Neural cell (in vitro differentiated cells): ENCODE results near the gene RABL3. TPM values are rescaled to one million over a fixed set of nuclear protein-coding genes. Genes with fewer than 3 reads are reported as not detected.

Experiments
- H2AFZ ChIP-seq: fragments of 200-600, 300-800 bp; sonication (generic), shearing (Covaris generic); 2 replicates; pipeline ENCODE4 v1.6.0; 2014; ENCODE audit warnings: low read depth, mild to moderate bottlenecking, antibody characterized with exemption, low read length, moderate library complexity
- H3F3A ChIP-seq: fragments of 200-600 bp; shearing (Covaris generic); 2 replicates; pipeline ENCODE4 v1.6.1; 2016; ENCODE audit warnings: mild to moderate bottlenecking, moderate library complexity, mixed read lengths, antibody characterized with exemption, low read length; ENCODE audit not compliant: insufficient read depth, poor library complexity, severe bottlenecking
- H3K27ac ChIP-seq: fragments of 200-600, 300-800 bp; sonication (generic), shearing (Covaris generic); 2 replicates; pipeline ENCODE4 v1.5.1; 2014; ENCODE audit warnings: mild to moderate bottlenecking, low read length, moderate library complexity
- H3K27me3 ChIP-seq: fragments of 300-800, 200-600 bp; sonication (generic), shearing (Covaris generic); 2 replicates; pipeline ENCODE4 v1.6.0; 2014; ENCODE audit warnings: mild to moderate bottlenecking, low read depth, low read length, moderate library complexity; ENCODE audit not compliant: insufficient read depth
- H3K36me3 ChIP-seq: fragments of 300-800, 200-600 bp; sonication (generic), shearing (Covaris generic); 2 replicates; pipeline ENCODE4 v1.5.1; 2014; ENCODE audit warnings: mild to moderate bottlenecking, antibody characterized with exemption, low read length, moderate library complexity; ENCODE audit not compliant: insufficient read depth
- H3K4me2 ChIP-seq: fragments of 300-800, 200-600 bp; sonication (generic), shearing (Covaris generic); 2 replicates; pipeline ENCODE4 v1.6.0; 2014; ENCODE audit warnings: mild to moderate bottlenecking, low read length
- H3K4me3 ChIP-seq: fragments of 300-800, 200-600 bp; sonication (generic), shearing (Covaris generic); 2 replicates; pipeline ENCODE4 v1.5.1; 2014; ENCODE audit warnings: mild to moderate bottlenecking, low read length, moderate library complexity
- H3K79me2 ChIP-seq: fragments of 200-600 bp; shearing (Covaris generic); replicated peaks from 2 replicates; pipeline ENCODE4 v1.6.0; 2014; ENCODE audit warnings: mild to moderate bottlenecking, low read length, moderate library complexity; ENCODE audit not compliant: insufficient read depth
- H3K9ac ChIP-seq: fragments of 300-800, 200-600 bp; sonication (generic), shearing (Covaris generic); 2 replicates; pipeline ENCODE4 v1.6.1; 2016; ENCODE audit warnings: mild to moderate bottlenecking, low read length, mixed read lengths
- H3K9me2 ChIP-seq: fragments of 200-600 bp; shearing (Covaris generic); 2 replicates; pipeline ENCODE4 v1.6.1; 2016; ENCODE audit warnings: mild to moderate bottlenecking, low read length, mixed read lengths; ENCODE audit not compliant: insufficient read depth
- H3K9me3 ChIP-seq: fragments of 200-600, 300-800 bp; sonication (generic), shearing (Covaris generic); 2 replicates; pipeline ENCODE4 v1.6.1; 2016; ENCODE audit warnings: mild to moderate bottlenecking, mixed run types, low read length, moderate library complexity, mixed read lengths
- H4K20me1 ChIP-seq: fragments of 200-600 bp; shearing (Covaris generic); 2 replicates; pipeline ENCODE4 v1.6.1; 2016; ENCODE audit warnings: mild to moderate bottlenecking, mixed run types; ENCODE audit not compliant: insufficient read depth
- CTCF ChIP-seq: fragments of 450-650 bp; IDR thresholded peaks from 2 replicates; pipeline ENCODE4 v1.5.1; 2014; ENCODE audit warnings: antibody characterized with exemption, mild to moderate bottlenecking, moderate library complexity; ENCODE audit not compliant: poor library complexity, severe bottlenecking
- EP300 ChIP-seq: fragments of 450-650 bp; conservative IDR thresholded peaks from 2 replicates; pipeline ENCODE4 v1.6.1; 2014; ENCODE audit warnings: antibody characterized with exemption, mild to moderate bottlenecking, moderate library complexity; ENCODE audit not compliant: poor library complexity, severe bottlenecking
- EZH2 ChIP-seq: fragments of 200-600, 300-800 bp; shearing (Covaris generic), sonication (generic); IDR thresholded peaks from 2 replicates; pipeline ENCODE4 v1.6.1; 2014; ENCODE audit warnings: antibody characterized with exemption, low read length, borderline replicate concordance, mild to moderate bottlenecking; ENCODE audit not compliant: insufficient read depth, poor library complexity, severe bottlenecking
- MXI1 ChIP-seq: fragments of 450-650 bp; conservative IDR thresholded peaks from 2 replicates; pipeline ENCODE4 v1.6.1; 2014; ENCODE audit warnings: antibody characterized with exemption, mild to moderate bottlenecking; ENCODE audit not compliant: poor library complexity, severe bottlenecking
- POLR2AphosphoS5 ChIP-seq: IDR thresholded peaks from 2 replicates; pipeline ENCODE4 v1.6.1; 2012
- RAD21 ChIP-seq: fragments of 450-650 bp; conservative IDR thresholded peaks from 2 replicates; pipeline ENCODE4 v1.6.1; 2014; ENCODE audit warnings: antibody characterized with exemption, mild to moderate bottlenecking, moderate library complexity
- REST ChIP-seq: IDR thresholded peaks from 2 replicates; pipeline ENCODE4 v1.6.1; 2012; ENCODE audit warnings: borderline replicate concordance
- SMC3 ChIP-seq: fragments of 450-650 bp; conservative IDR thresholded peaks from 2 replicates; pipeline ENCODE4 v1.6.1; 2014; ENCODE audit warnings: antibody characterized with exemption, mild to moderate bottlenecking, moderate library complexity; ENCODE audit not compliant: poor library complexity
- TAF1 ChIP-seq: IDR thresholded peaks from 2 replicates; pipeline ENCODE4 v1.6.1; 2012; ENCODE audit warnings: low read depth
- polyA plus RNA-seq: library from polyadenylated mRNA; depleted of rRNA; stranded (reverse); fragments of >200 nt; gene quantifications from 2 replicates; pipeline ENCODE4 v1.2.3, GENCODE V29; 2014

Gene RABL3
- polyA plus RNA-seq, 1 donor from 2014 or later, result 14.7 TPM

GRCh38 chr3:120775411-120775810 lies 33.1 kb upstream of the RABL3 start:
- Histone ChIP-seq H3K27ac (no peak overlapping the region), H3K36me3 (peaks cover 8% of the 10 kb centered on the region), H3K9ac (no peak overlapping the region), H3K4me3 (no peak overlapping the region), H2AFZ (no peak overlapping the region), H3K27me3 (no peaks in the 10 kb centered on the region), H4K20me1 (no peaks in the 10 kb centered on the region), H3K79me2 (no peaks in the 10 kb centered on the region), H3K9me2 (no peaks in the 10 kb centered on the region), H3K4me2 (no peak overlapping the region), H3F3A (no peaks in the 10 kb centered on the region), H3K9me3 (no peaks in the 10 kb centered on the region)
- TF ChIP-seq POLR2AphosphoS5 (no peak), SMC3 (no peak), MXI1 (no peak), TAF1 (no peak), CTCF (no peak), REST (no peak), EP300 (no peak), EZH2 (no peak), RAD21 (no peak)

GRCh38 chr3:120773932-120774331 lies 31.6 kb upstream of the RABL3 start:
- Histone ChIP-seq H3F3A (no peaks in the 10 kb centered on the region), H3K9me3 (no peaks in the 10 kb centered on the region), H3K4me2 (no peak overlapping the region), H3K4me3 (no peak overlapping the region), H3K36me3 (peaks cover 8% of the 10 kb centered on the region), H3K9me2 (no peaks in the 10 kb centered on the region), H2AFZ (no peak overlapping the region), H3K79me2 (no peaks in the 10 kb centered on the region), H4K20me1 (no peaks in the 10 kb centered on the region), H3K27ac (no peak overlapping the region), H3K27me3 (no peaks in the 10 kb centered on the region), H3K9ac (no peak overlapping the region)
- no peak for TF ChIP-seq RAD21
- no peak for TF ChIP-seq TAF1
- no peak for TF ChIP-seq CTCF
- no peak for TF ChIP-seq SMC3
- TF ChIP-seq REST, result no peak
- no peak for TF ChIP-seq POLR2AphosphoS5
- TF ChIP-seq MXI1, result no peak
- no peak for TF ChIP-seq EP300
- TF ChIP-seq EZH2, result no peak
